C4-2B (cell line): ENCODE results near the gene TMEM132D.

Experiments
- ZFX ChIP-seq: fragments of 450-650 bp; IDR thresholded peaks from 2 replicates; pipeline ENCODE4 v1.6.1; 2017
- TF ChIP-seq, protein P1 (sequence below): fragments of 450-650 bp; conservative IDR thresholded peaks from 2 replicates; pipeline ENCODE4 v1.5.1; 2017; ENCODE audit warnings: mild to moderate bottlenecking

DNA sequence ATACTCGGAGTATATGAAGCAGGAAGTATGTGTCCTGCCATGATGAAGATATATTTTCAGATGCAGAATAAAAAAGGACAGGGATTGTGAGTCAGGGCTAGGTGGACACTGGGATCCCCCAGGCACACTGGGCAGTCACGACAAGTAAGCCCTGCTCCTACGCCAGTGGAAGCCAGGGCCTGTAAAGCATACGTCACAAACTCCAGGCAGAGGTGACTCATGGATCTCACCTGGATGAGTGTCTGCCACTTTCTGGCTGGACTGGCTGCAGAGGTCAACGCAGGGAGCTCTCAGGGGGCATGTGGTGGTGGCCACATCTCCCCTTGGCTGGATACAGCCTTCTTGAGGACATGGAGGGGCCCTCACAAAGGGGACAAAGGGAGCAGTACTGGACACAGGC, 788.3 kb downstream of the TMEM132D start:
- TF ChIP-seq, protein P1, sequence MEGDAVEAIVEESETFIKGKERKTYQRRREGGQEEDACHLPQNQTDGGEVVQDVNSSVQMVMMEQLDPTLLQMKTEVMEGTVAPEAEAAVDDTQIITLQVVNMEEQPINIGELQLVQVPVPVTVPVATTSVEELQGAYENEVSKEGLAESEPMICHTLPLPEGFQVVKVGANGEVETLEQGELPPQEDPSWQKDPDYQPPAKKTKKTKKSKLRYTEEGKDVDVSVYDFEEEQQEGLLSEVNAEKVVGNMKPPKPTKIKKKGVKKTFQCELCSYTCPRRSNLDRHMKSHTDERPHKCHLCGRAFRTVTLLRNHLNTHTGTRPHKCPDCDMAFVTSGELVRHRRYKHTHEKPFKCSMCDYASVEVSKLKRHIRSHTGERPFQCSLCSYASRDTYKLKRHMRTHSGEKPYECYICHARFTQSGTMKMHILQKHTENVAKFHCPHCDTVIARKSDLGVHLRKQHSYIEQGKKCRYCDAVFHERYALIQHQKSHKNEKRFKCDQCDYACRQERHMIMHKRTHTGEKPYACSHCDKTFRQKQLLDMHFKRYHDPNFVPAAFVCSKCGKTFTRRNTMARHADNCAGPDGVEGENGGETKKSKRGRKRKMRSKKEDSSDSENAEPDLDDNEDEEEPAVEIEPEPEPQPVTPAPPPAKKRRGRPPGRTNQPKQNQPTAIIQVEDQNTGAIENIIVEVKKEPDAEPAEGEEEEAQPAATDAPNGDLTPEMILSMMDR = no peak
- TF ChIP-seq ZFX = no peak
